HG02623 (cell line): ENCODE results near the gene CAPZA2.

Experiments
- ATAC-seq: cut with Tn5 transposase; IDR thresholded peaks from one replicate; pipeline ENCODE4 v1.9.1; 2021; ENCODE audit warnings: moderate library complexity; ENCODE audit not compliant: unreplicated experiment

Gene CAPZA2

DNA sequence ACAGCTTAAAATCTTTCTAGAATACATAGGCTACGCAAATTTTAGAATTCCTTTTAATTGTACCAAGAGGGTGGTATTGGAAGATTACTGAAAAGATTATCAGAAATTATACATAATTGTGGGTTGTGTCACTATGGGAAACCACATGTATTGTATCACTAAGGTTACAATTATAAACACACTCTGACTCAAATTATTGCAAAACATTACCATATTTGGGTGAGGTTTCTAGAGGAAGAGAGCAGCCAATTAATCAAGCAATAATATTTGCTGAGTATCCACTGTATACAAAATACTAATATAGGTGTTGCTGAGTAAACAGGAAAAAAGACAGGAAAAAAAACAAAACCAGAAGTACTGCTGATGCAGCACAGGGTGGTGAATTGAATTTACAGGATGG, 3.1 kb upstream of the CAPZA2 start:
- ATAC-seq, result no peak

DNA sequence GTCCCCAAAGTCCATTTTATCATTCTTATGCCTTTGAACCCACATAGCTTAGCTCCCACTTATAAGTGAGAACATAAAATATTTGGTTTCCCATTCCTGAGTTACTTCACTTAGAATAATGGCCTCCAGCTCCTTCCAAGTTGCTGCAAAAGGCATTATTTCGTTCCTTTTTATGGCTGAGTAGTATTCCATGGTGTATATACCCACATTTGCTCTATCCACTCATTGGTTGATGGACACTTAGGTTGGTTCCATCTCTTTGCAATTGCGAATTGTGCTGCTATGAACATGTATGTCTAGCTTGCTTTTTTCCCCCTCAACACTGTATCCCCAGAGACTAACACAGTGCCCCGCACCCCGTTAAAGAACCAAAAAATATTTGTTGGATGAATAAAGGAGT, 670 bp upstream of the CAPZA2 start:
- no peak for ATAC-seq

DNA sequence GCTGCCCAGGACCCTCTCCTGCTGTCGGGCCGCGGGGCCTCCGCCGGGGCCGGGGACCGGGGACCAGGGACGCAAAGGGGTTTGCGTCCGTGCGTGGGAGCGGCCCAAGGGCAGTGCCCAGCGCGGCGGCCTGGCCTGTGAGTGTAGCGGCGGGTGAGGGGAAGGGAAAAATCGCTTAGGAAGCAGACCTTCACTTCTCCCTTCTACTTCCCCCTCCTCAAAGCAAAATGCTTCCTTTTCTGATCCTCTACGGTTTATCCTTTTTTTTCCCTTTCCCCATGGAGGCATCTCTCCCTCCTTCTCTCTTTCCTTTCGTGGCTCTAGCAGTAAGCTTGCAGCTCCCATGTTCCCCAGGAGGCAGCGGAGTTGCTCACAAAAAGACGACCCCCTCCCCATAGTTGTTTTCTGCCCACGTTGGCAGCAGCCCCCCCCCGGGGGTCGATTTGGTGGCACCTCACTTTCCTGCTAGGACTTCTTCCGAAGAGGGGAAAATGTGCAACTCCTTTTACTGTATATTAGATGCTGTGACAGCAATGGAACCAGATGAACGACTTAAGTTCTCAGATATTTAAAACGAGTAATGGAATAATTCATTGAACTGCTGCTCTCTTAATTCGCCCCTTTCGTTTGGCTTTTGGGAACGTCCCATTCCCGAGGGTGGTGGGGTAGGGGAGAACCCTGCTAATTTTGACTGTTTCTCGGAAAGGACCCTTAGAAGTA, 724 bp downstream of the CAPZA2 start:
- ATAC-seq, result no peak

DNA sequence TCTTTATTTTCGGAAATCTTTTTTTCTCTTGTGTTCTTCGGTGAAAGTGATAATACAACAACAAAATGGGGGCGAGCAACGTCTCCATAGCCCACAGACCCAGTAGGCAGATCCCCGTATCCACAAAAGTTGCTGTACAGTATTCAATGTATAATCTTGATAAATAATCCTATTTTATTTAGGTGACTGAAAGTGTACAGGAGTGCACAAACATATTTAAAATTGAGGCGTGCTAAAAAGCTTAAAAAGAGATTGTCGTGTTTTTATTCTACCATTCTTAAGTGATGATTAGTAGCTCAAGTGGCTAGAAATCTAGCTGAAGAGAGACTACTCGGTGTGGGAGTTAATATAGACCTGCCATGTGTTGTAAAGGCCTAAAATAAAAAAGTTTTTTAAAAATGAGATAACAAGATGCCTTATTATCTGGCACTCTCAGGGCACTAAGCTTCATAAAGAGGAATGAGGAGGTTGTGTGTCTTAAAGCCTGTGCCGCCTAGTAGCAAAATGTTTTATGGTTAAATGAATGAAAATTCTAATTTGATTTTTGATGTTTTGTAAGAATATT, 1.6 kb downstream of the CAPZA2 start:
- no peak for ATAC-seq

DNA sequence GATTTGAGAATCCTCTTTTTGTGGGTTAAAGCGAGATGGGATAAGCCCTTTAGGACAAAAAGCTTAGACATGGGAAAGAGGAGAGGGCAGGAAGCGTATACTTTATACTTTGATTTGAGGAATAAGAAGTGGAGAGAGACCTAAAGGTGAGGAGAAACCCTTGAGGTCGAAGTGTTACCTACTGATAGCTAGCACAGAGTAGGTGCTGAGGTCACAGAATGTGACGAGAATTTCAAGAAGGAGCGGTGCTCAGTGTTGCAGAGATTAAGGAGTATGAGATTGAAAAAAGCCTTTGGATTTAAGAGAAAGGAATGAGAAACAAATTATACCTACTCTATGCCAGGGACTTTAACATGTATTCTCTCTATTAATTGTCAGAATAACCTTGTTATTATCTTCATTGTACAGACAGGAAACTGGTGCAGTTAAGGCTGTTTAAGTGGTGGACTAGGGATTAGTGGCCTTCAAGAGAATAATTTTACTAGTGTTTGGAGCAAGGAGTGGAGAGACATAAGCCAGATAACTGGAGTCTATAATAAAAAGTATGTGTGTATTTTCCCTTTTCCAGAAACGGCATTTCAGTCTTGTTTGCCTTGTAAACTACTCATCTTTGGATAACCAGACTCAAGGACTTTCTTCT, 8.8 kb downstream of the CAPZA2 start:
- no peak for ATAC-seq

DNA sequence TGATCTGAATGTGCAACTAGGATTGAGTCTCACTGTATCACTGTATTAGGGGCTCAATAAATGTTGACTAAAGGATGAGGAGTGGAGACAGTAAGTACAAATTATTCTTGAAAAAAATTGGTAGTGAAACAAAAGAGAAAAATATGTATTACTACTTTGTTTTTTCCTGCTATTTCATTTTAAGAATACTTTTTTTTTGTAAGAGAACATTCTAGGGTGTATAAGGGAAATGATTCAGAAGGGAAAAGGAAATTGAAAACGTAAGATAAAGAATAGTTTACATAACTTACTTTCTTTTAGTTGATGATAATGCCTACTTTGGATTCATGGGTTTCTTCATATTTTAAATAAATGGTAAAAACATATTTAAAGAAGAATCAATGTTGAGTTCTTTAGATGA, 9.6 kb downstream of the CAPZA2 start:
- no peak for ATAC-seq

DNA sequence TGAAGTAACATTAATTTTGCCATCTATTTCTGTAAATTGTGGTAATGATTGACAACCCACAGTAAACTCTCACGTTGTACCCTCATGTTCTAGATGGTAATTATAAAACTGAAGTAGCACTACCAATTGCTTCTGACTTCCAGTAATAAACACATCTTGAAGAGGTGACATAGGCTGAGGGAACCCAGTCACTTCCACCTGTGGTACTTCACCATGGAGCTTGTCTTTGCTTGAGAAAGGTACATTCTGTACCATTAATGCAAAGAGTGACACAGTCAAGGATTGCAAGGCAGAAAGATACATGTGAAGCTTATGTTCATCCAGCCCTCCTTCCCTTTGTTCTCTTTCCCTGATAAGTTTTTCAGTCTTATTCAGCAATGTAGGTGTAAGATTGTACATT, 11.2 kb downstream of the CAPZA2 start:
- ATAC-seq, result no peak

DNA sequence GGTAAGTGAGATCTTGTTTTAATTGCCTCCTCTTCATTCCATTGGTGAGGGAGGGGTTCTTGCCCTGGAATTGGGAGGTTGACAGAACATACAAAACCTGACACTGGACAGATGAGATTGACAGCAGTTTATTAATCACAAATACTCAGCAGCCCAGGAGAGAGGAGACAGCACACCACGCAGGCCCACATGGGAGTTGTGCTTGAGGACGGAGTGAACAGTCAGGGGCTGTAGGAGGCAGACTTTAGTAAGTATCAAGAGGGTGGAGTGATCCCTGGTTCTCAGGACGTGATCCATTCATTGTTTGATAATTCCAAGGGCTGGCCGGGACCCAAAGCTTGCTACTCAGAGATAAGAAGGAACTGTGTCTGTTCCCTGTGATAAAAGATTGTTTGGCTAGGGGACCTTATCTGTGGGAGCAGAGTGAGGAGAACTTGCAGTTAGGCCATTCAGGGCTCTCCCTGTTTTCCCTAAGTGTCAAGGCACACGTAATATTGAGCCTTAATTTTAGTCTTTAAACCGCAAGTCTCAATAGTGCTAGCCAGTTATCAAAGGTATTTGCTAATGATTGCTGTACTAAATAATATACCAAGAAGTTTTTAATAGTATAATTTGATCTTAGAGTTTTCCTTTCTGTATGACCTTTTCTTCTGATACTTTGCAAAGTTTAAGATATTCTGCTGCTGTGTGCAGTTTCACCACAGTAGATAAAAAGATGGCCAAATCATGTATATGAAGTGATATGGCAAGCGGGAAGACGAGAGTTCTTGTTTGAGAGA, 14.5 kb downstream of the CAPZA2 start:
- ATAC-seq, result no peak

DNA sequence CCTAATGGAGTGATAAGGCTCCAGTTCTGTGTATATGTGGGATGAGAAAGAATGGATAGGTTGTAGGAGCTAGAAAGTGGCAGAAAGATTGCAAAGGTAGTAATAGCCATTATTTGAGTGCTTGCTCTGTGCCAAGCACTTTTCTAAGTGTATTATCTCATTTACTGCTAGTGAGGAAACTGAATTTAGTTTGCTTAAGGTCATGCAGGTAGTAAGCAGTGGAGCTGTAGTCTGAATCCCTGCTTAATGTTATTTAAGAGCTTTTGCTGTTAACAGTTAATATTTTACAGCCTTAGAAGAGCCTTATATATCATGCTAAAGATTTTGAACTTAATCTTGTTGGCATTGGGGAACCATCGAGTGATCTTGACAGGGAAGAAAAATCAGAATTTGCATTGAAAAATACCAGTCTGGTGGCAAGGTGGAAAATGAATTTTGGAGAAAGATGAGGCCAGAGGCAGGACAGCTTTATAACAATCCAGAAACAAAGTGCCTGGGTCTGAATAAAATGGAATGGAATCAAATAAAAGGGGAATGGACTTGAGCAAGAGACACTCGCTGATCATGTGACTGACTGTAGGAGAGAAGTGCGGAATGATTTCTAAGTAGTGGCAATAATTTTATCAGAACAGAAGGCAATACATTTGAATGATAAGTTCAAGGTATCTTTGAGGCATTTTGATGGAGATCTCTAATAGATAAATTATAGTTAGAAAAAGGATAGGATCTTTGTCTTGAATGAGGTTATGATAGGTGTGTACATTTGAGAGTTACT, 15.2 kb downstream of the CAPZA2 start:
- ATAC-seq, result no peak

DNA sequence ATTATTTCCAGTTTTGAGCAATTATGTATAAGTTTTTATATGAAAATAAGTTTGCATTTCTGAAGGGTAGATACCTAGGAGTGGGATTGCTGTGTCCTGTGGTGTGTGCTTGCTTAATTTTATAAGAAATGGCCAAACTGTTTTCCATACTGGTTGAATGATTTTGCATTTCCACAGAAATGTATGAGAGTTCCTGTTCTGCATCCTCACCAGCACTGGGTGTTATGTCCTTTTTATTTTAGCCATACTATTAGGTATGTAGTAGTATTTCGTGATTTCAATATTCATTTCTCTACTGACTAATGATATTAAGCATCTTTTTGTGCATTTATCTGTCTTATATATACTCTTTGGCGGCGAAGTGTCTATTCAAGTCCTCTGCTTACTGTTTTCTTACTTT, 22.3 kb downstream of the CAPZA2 start:
- no peak for ATAC-seq

DNA sequence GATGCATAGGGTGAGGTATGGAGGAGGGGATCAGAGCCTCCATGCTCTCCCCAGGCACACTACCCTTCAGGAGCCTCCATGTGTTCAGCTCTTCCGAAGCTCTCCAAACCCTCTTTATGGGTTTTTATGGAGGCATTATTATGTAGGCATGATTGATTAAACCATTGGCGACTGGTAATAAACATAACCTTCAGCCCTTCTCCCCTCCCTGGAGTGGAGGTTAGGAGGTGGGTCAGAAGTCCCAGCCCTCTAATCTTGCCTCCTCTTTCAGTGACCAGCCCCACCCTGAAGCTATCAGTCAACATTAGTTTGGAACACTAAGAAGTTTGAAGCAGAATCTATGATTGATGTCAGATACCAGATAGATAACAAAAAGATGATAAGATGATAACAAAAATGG, 23.3 kb downstream of the CAPZA2 start:
- ATAC-seq, result no peak

DNA sequence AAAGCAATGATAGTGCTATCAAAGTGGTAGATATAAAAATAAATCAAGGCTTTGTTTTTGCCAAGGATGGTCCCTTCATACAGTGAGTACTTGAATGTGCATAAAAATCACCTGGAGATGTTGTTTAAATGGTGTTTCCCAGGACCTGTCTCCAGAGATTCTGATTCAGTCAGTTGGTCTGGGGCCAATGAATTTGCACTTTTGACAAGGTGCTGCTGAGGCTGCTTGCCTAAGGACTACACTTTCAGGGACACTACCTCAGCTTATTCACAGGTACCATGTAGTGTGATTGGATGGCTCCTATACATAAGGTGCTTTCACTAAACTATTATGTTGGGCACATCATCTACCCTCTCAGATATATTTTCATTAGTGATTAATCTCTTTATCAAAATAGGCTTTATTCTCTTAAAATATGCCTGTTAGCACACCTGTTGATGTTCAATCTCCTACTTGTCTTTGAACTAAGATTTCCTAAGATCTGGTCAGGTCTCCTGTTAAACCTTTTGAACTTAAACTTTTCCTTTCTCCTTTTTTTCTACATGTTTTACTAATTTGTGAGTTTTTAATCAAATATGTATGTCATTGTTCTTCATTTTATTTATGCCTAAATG, 24.3 kb downstream of the CAPZA2 start:
- no peak for ATAC-seq

DNA sequence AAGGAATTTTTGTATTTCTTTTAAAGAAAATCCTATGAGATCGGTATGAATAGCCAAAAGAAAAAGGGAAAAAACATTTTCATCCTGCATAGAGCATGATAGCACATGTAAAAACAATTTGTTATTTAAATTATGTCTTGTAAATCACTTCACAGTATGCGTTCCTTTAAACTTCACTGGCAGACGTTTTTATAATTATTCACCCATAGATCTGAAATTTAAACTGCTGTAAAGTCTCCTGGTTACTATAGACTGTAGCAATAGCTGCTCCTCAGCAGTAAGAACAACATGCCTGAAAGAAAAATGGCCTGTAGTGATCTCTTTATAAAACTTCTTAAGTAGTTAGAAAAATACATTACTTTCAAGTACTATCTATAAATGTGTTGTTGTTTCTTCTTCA, 26.5 kb downstream of the CAPZA2 start:
- no peak for ATAC-seq

DNA sequence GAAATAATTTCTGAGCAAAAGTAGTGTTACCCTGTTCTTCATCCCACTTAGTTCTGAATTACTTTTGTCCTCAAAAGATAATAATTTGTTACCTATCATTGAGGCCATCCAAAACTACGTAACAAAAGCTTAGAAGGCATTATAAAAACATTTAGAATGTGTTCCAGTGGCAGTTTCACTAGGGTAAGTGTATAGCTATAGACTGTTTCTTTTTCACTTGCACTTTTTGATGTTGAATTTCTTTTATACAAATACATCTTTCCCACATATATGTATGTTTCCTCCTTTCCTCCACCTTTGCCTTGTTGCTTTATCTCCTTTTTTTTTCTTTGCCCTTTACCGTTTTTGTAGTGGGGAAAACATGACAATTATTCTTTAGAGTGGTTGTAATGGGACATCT, 33.5 kb downstream of the CAPZA2 start:
- no peak for ATAC-seq

DNA sequence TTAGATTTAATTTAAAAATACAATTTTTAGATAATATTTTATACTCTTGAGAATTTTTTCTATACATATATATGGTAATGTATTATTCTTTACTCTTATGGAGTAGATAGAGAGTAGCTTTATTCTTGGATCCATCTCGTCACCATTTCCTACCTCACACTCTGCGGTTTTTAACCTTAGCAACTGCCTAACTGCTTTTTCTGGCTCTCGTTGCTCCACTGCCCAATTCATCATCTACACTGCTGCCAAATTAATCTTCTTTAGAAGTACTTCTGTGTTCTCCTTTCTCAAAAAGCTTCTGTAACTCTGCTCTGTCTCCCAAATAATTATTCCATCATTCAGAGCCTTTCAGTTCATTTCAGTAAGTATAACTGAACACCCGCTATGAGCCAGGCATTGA, 35.3 kb downstream of the CAPZA2 start:
- no peak for ATAC-seq

DNA sequence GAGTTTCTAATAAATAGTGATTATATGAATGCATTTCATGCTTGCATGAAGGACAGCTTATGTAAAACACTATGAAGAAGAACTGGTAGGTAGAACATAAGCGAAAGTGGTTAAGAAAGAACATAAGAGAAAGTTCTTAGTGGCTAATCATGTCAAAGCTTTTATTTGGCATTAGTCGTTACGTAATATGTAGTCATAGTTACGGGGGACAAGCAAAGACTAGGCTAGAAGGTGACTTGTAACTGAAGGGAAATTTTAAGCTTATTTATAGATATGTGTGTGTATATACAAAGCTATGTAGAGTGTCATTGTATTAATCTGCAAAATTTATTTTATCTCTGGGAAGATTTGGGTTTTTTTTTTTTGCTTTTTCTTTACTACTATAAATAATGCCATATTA, 36.9 kb downstream of the CAPZA2 start:
- no peak for ATAC-seq

DNA sequence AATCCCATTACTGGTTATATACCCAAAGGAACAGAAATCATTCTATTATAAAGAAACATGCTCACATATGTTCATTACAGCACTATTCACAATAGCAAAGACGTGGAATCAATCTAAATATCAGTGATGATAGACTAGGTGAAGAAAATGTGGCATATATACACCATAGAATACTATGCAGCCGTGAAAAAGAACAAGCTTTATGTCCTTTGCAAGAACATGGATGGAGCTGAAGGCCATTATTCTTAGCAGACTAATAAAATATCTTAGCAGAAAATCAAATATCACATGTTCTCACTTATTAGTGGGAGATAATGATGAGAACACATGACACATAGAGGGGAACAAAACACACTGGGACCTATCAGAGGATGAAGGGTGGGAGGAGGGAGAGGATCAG, 38.8 kb downstream of the CAPZA2 start:
- no peak for ATAC-seq

DNA sequence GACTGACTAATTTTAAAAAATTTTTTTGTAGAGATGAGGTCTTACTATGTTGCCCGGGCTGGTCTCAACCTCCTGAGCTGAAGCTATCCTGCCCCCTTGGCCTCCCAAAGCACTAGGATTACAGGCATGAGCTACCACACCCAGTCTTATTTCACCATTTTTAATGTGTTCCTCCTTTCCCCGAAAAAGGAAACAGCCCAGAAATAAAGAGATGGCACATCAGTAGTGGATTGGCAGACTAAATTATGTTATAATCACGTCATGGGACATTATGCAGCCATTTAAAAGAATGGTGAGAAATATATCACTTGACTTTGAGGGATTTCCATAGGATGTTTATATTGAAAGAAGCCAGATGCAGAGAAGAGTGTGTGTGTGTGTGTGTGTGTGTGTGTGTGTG, 40.5 kb downstream of the CAPZA2 start:
- no peak for ATAC-seq

DNA sequence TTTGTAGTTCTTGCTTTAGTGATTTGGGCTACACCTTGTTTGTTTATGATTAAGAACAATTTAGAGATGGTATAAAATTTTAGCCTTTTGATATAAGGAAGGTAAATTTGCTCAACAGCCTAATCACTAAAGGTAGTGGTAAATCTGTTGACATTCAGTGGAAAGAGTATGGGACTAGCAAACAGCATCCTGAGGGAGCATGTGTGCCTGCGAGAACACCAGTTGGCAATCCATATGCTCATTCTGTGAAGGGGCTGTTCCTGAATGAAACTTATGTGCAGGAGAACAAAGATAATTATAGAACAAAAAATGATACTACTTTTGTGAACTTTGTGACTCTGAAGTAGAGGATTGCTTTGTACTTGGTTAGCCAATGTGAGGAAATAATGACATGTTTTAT, 44.0 kb downstream of the CAPZA2 start:
- no peak for ATAC-seq

DNA sequence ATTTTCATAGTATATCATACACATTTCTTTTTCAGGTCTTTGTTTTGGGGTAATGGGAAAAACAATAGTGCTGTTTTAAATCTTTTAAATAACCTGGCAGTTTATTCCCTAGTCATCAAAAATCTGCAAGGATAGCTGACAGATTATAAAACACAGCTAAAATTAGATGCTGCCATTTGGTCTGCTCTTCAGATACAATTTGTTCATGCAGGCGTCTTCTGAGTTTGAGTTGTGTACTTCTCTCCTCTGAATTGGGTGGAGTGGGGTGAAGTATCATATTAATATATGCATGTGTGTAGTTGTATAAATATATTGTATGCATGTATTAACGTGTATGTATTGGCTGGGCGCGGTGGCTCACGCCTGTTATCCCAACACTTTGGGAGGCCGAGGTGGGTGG, 48.0 kb downstream of the CAPZA2 start:
- no peak for ATAC-seq

DNA sequence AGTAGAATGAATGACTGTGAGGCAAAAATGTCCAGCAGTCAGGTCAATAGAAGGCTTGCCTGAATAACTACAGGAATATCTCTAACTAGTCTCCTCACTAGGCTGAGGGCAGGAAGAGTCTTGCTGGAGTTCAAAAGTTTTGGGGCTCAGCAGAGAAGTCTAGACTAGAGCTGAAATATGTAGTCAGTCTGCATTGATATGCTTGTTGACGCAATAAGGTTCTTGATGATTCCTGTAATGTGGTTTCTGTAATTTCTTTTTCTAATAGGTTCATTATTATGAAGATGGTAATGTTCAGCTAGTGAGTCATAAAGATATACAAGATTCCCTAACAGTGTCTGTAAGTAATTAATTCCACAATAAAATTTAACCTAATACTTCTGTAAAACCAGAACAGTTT, 49.4 kb downstream of the CAPZA2 start:
- no peak for ATAC-seq
